Prostate gland (tissue), 2 donors: ENCODE data around the gene TP53BP2. TPM values are rescaled to one million over a fixed set of nuclear protein-coding genes. Genes with fewer than 3 reads are reported as not detected.

ENCODE experiments used
- DNase-seq: peaks from one replicate; pipeline ENCODE4 v3.0.0-alpha.2; 2019; ENCODE audit warnings: low spot score
- H3K27ac ChIP-seq, 2 donors: fragments of 200-600 bp; sonication (generic); 2 replicates each; pipeline ENCODE4 v1.5.1; 2017 to 2019
- H3K27me3 ChIP-seq: fragments of 200-600 bp; sonication (generic); replicated peaks from 2 replicates; pipeline ENCODE4 v1.5.1; 2019; ENCODE audit not compliant: insufficient read depth
- H3K36me3 ChIP-seq, 2 donors: fragments of 200-600 bp; sonication (generic); 1 replicate in 1 of 2; 2 replicates in 1 of 2; pipeline versions ENCODE4 v1.5.1 to v1.8.1; 2017 to 2019
- H3K4me1 ChIP-seq: fragments of 200-600 bp; sonication (generic); replicated peaks from 2 replicates; pipeline ENCODE4 v1.5.1; 2019
- H3K4me3 ChIP-seq, 2 donors: fragments of 200-600 bp; sonication (generic); 2 replicates each; pipeline ENCODE4 v1.5.1; 2017 to 2019
- H3K9me3 ChIP-seq: fragments of 200-600 bp; sonication (generic); 2 replicates; pipeline ENCODE4 v1.5.1; 2017
- CTCF ChIP-seq, 4 experiments: fragments of 200-600 bp in 2 of 4; fragments of 450-650 bp in 2 of 4; sonication (generic) in 2 of 4; IDR thresholded peaks; 1 replicate in 3 of 4; 2 replicates in 1 of 4; pipeline ENCODE4 v1.5.1; 2016 to 2019; ENCODE audit warnings: antibody characterized with exemption in 4 of 4, mild to moderate bottlenecking in 2 of 4, moderate library complexity in 2 of 4
- POLR2A ChIP-seq: fragments of 450-650 bp; IDR thresholded peaks from one replicate; pipeline ENCODE4 v1.6.1; 2016; ENCODE audit warnings: antibody characterized with exemption, mild to moderate bottlenecking
- POLR2AphosphoS5 ChIP-seq: sonication (generic); formaldehyde crosslinking; IDR thresholded peaks from one replicate; pipeline ENCODE4 v1.6.1; 2017; ENCODE audit warnings: antibody characterized with exemption
- WGBS: methylation state at CpG from one replicate; pipeline ENCODE4 v1.1.5; 2018; 5-methylcytosine and 5-hydroxymethylcytosine counted together
- intact Hi-C: fragments of 100-400 bp; cut with DNase I; formaldehyde crosslinking; loops from one replicate; pipeline ENCODE4 v1.14.2; 2022
- total RNA-seq, 2 donors: library from RNA; depleted of rRNA; stranded (reverse); fragments of >200 nt; gene quantifications; one replicate each; pipeline ENCODE4 v1.1.0, GENCODE V29; 2016

Gene TP53BP2
- total RNA-seq, 2 donors from 2014 or later, result 28.0 to 103 TPM

- H3K9me3 ChIP-seq, result no peaks in the 10 kb centered on the region
- H3K36me3 ChIP-seq, result no peaks in the 10 kb centered on the region
- no peak overlapping the region for H3K27ac ChIP-seq
- no peaks in the 10 kb centered on the region for H3K4me1 ChIP-seq
- intact Hi-C loops, result loop anchor here (10.0 kb wide), 1 partner anchor 65 kb away; no protein-coding TSS in a partner anchor
- H3K27me3 ChIP-seq, result no peaks in the 10 kb centered on the region
- H3K4me3 ChIP-seq, result no peak overlapping the region
- no peak for TF ChIP-seq POLR2AphosphoS5
- TF ChIP-seq POLR2A, result no peak
- TF ChIP-seq CTCF (IDR thresholded peaks at IDR 0.05), result no peak
- no peak for DNase-seq
Measured at GRCh38 chr1:223840254-223840653, 5.5 kb downstream of the TP53BP2 start.

- no peak for DNase-seq
- Histone ChIP-seq H3K9me3 (no peaks in the 10 kb centered on the region), H3K36me3 (no peaks in the 10 kb centered on the region), H3K27me3 (no peaks in the 10 kb centered on the region), H3K4me1 (no peaks in the 10 kb centered on the region), H3K27ac (no peak overlapping the region), H3K4me3 (no peak overlapping the region)
- WGBS, result 72% methylated on average over 5 of the region's 5 CpGs
- TF ChIP-seq CTCF (IDR thresholded peaks at IDR 0.05) (no peak), POLR2AphosphoS5 (no peak)
- intact Hi-C loops, result loop anchor here (5.0 kb wide), 1 partner anchor 121 kb away; no protein-coding TSS in a partner anchor
Measured at GRCh38 chr1:223838125-223838854, 7.5 kb downstream of the TP53BP2 start.

GRCh38 chr1:223837687-223838086, 8.1 kb downstream of the TP53BP2 start:
- TF ChIP-seq POLR2AphosphoS5 (no peak), POLR2A (no peak), CTCF (IDR thresholded peaks at IDR 0.05) (no peak)
- Histone ChIP-seq H3K36me3 (no peaks in the 10 kb centered on the region), H3K4me3 (no peak overlapping the region), H3K9me3 (no peaks in the 10 kb centered on the region), H3K27ac (no peak overlapping the region), H3K27me3 (no peaks in the 10 kb centered on the region), H3K4me1 (no peaks in the 10 kb centered on the region)
- intact Hi-C loops, result loop anchor here (5.0 kb wide), 1 partner anchor 120 kb away; no protein-coding TSS in a partner anchor
- DNase-seq, result no peak
- 62% methylated on average over 10 of the region's 10 CpGs for WGBS

- H3K36me3 ChIP-seq, result no peaks in the 10 kb centered on the region
- TF ChIP-seq CTCF (IDR thresholded peaks at IDR 0.05), result no peak
- TF ChIP-seq POLR2A, result no peak
- no peak for TF ChIP-seq POLR2AphosphoS5
- no peak overlapping the region for H3K27ac ChIP-seq
- 74% methylated on average over 1 of the region's 1 CpG for WGBS
- no peak for DNase-seq
- no peaks in the 10 kb centered on the region for H3K9me3 ChIP-seq
- intact Hi-C loops, result loop anchor here (5.0 kb wide), 1 partner anchor 120 kb away; no protein-coding TSS in a partner anchor
- no peak overlapping the region for H3K4me3 ChIP-seq
- H3K27me3 ChIP-seq, result no peaks in the 10 kb centered on the region
- no peaks in the 10 kb centered on the region for H3K4me1 ChIP-seq
Measured at GRCh38 chr1:223837206-223837605, 8.5 kb downstream of the TP53BP2 start.

- no peaks in the 10 kb centered on the region for H3K27me3 ChIP-seq
- TF ChIP-seq POLR2AphosphoS5 (no peak), POLR2A (no peak), CTCF (IDR thresholded peaks at IDR 0.05) (no peak)
- 92% methylated on average over 1 of the region's 1 CpG for WGBS
- intact Hi-C loops, result loop anchor here (5.0 kb wide), 1 partner anchor 119 kb away; no protein-coding TSS in a partner anchor
- H3K36me3 ChIP-seq, result no peaks in the 10 kb centered on the region
- no peaks in the 10 kb centered on the region for H3K4me1 ChIP-seq
- H3K4me3 ChIP-seq, result no peak overlapping the region
- no peak for DNase-seq
- no peak overlapping the region for H3K27ac ChIP-seq
- no peaks in the 10 kb centered on the region for H3K9me3 ChIP-seq
Measured at GRCh38 chr1:223836586-223836985, 9.2 kb downstream of the TP53BP2 start.
